ENCODE measurements around the gene GAL3ST1.

- TF ChIP-seq CTCF (IDR thresholded peaks at IDR 0.05) (no peak), POLR2A (IDR thresholded peaks at IDR 0.05) (no peak)
Observed at GRCh38 chr22:30591191-30591587, 16.7 kb upstream of the GAL3ST1 start.

Data from esophagus squamous epithelium (tissue), 4 donors.